Liver (tissue), 3 donors: ENCODE data around the gene ZYG11B.

Experiments
- EGR1 ChIP-seq, 2 donors: IDR thresholded peaks; 2 replicates each; pipeline ENCODE4 v1.6.1; 2016 to 2018; ENCODE audit warnings: antibody characterized with exemption in 2 of 2, low read depth in 2 of 2
- GABPA ChIP-seq, 2 donors: IDR thresholded peaks in 1 of 2; conservative IDR thresholded peaks in 1 of 2; 2 replicates each; pipeline ENCODE4 v1.6.1; 2016; ENCODE audit warnings: antibody characterized with exemption in 2 of 2, mild to moderate bottlenecking in 1 of 2, moderate library complexity in 1 of 2
- JUND ChIP-seq, 2 donors: IDR thresholded peaks; 2 replicates each; pipeline ENCODE4 v1.6.1; 2016; ENCODE audit warnings: antibody characterized with exemption in 2 of 2
- RAD21 ChIP-seq, 2 donors: IDR thresholded peaks; 2 replicates each; pipeline ENCODE4 v1.6.1; 2016; ENCODE audit warnings: antibody characterized with exemption in 2 of 2, mild to moderate bottlenecking in 2 of 2
- RXRA ChIP-seq, 2 donors: IDR thresholded peaks; 2 replicates each; pipeline ENCODE4 v1.6.1; 2017 to 2018; ENCODE audit warnings: antibody characterized with exemption in 2 of 2, mild to moderate bottlenecking in 1 of 2
- SP1 ChIP-seq: IDR thresholded peaks from 2 replicates; pipeline ENCODE4 v1.6.1; 2018; ENCODE audit warnings: antibody characterized with exemption, mild to moderate bottlenecking
- TAF1 ChIP-seq: conservative IDR thresholded peaks from 2 replicates; pipeline ENCODE4 v1.6.1; 2016; ENCODE audit warnings: antibody characterized with exemption, mild to moderate bottlenecking
- YY1 ChIP-seq: IDR thresholded peaks from 2 replicates; pipeline ENCODE4 v1.6.1; 2016; ENCODE audit warnings: antibody characterized with exemption, mild to moderate bottlenecking
- TF ChIP-seq, protein P1 (sequence below): fragments of 150-350 bp; IDR thresholded peaks from 2 replicates; pipeline ENCODE4 v1.5.1; 2017; ENCODE audit warnings: improper control_type of control experiment, low read depth, low read length; ENCODE audit not compliant: missing input control
- TF ChIP-seq, protein P2 (sequence below): IDR thresholded peaks from 2 replicates; pipeline ENCODE4 v1.6.1; 2016; ENCODE audit warnings: antibody characterized with exemption
- TF ChIP-seq, protein P3 (sequence below): IDR thresholded peaks from 2 replicates; pipeline ENCODE4 v1.6.1; 2016; ENCODE audit warnings: antibody characterized with exemption, mild to moderate bottlenecking
- TF ChIP-seq, protein P4 (sequence below): IDR thresholded peaks from 2 replicates; pipeline ENCODE4 v1.6.1; 2016; ENCODE audit warnings: antibody characterized with exemption
- donor health status: healthy.
- donor health status: healthy.

DNA sequence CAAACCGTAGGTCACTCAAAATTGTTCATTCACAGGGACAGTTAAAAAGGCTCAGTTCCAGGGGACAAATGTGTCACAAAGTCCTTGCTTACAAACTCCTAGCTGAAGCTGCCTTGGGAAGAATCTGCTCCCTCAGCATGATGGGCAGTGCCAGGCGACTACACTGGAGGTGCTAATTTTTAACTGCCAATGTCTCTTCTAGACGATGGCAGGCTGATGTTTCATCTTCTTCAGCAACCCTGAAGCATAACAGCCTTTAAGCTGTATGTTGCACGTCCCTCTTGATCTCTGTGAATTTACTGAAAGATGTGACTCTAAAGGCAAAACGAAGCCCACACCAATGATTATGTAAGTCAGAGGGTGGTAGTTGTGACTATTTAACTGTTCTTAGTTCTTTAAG lies 39.4 kb upstream of the ZYG11B start:
- no peak for TF ChIP-seq SP1
- no peak for TF ChIP-seq RAD21 (IDR thresholded peaks at IDR 0.05)
- TF ChIP-seq, protein P1, sequence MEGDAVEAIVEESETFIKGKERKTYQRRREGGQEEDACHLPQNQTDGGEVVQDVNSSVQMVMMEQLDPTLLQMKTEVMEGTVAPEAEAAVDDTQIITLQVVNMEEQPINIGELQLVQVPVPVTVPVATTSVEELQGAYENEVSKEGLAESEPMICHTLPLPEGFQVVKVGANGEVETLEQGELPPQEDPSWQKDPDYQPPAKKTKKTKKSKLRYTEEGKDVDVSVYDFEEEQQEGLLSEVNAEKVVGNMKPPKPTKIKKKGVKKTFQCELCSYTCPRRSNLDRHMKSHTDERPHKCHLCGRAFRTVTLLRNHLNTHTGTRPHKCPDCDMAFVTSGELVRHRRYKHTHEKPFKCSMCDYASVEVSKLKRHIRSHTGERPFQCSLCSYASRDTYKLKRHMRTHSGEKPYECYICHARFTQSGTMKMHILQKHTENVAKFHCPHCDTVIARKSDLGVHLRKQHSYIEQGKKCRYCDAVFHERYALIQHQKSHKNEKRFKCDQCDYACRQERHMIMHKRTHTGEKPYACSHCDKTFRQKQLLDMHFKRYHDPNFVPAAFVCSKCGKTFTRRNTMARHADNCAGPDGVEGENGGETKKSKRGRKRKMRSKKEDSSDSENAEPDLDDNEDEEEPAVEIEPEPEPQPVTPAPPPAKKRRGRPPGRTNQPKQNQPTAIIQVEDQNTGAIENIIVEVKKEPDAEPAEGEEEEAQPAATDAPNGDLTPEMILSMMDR, result no peak
- TF ChIP-seq, protein P2, sequence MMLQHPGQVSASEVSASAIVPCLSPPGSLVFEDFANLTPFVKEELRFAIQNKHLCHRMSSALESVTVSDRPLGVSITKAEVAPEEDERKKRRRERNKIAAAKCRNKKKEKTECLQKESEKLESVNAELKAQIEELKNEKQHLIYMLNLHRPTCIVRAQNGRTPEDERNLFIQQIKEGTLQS, result no peak
- TF ChIP-seq, protein P3, sequence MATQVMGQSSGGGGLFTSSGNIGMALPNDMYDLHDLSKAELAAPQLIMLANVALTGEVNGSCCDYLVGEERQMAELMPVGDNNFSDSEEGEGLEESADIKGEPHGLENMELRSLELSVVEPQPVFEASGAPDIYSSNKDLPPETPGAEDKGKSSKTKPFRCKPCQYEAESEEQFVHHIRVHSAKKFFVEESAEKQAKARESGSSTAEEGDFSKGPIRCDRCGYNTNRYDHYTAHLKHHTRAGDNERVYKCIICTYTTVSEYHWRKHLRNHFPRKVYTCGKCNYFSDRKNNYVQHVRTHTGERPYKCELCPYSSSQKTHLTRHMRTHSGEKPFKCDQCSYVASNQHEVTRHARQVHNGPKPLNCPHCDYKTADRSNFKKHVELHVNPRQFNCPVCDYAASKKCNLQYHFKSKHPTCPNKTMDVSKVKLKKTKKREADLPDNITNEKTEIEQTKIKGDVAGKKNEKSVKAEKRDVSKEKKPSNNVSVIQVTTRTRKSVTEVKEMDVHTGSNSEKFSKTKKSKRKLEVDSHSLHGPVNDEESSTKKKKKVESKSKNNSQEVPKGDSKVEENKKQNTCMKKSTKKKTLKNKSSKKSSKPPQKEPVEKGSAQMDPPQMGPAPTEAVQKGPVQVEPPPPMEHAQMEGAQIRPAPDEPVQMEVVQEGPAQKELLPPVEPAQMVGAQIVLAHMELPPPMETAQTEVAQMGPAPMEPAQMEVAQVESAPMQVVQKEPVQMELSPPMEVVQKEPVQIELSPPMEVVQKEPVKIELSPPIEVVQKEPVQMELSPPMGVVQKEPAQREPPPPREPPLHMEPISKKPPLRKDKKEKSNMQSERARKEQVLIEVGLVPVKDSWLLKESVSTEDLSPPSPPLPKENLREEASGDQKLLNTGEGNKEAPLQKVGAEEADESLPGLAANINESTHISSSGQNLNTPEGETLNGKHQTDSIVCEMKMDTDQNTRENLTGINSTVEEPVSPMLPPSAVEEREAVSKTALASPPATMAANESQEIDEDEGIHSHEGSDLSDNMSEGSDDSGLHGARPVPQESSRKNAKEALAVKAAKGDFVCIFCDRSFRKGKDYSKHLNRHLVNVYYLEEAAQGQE, result no peak
- no peak for TF ChIP-seq EGR1 (IDR thresholded peaks at IDR 0.05; ENCODE audit: low read depth in 2 of 2)
- TF ChIP-seq YY1, result no peak
- TF ChIP-seq JUND (IDR thresholded peaks at IDR 0.05), result no peak
- TF ChIP-seq RXRA (IDR thresholded peaks at IDR 0.05), result no peak
- TF ChIP-seq GABPA (IDR thresholded peaks at IDR 0.05 in 1 of 2, conservative IDR thresholded peaks at IDR 0.05 in 1 of 2), result no peak
- TF ChIP-seq TAF1, result no peak
- TF ChIP-seq, protein P4, sequence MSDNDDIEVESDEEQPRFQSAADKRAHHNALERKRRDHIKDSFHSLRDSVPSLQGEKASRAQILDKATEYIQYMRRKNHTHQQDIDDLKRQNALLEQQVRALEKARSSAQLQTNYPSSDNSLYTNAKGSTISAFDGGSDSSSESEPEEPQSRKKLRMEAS, result no peak
